Measurements from ENCODE around the gene FNDC3B. TPM values are rescaled to one million over a fixed set of nuclear protein-coding genes. Genes with fewer than 3 reads are reported as not detected.

The FNDC3B gene
- total RNA-seq, 1 experiment from 2014 or later = 48.6 TPM

GRCh38 chr3:172040078-172040980 lies 951 bp downstream of the FNDC3B start:
- Histone ChIP-seq H3K27me3 (ENCODE audit: low read length) (no peaks in the 10 kb centered on the region), H3K9ac (ENCODE audit: low read length) (peak overlapping the region; percentile 99), H2AFZ (ENCODE audit: low read length) (peak overlapping the region; percentile 78), H3K9me2 (replicated peaks; ENCODE audit: low read length) (no peaks in the 10 kb centered on the region), H4K20me1 (ENCODE audit: low read length) (peaks cover 41% of the 10 kb centered on the region), H3K4me3 (ENCODE audit: low read length) (peak overlapping the region; percentile 95), H3K4me1 (ENCODE audit: insufficient read depth, low read length) (peaks cover 25% of the 10 kb centered on the region), H3K36me3 (ENCODE audit: low read depth, low read length) (peaks cover 4% of the 10 kb centered on the region; the same call in 1 of the 2 replicates), H3K27ac (ENCODE audit: low read length) (peak overlapping the region; percentile 87), H3K9me3 (ENCODE audit: low read length) (no peaks in the 10 kb centered on the region), H3K79me2 (ENCODE audit: low read length) (peaks cover 70% of the 10 kb centered on the region), H3F3A (ENCODE audit: low read length, unreplicated experiment) (no peaks in the 10 kb centered on the region), H3K4me2 (ENCODE audit: low read length) (peak overlapping the region; percentile 85)
- ATAC-seq = peak; percentile 70
- ChIA-PET CTCF (no interaction called here), POLR2A (ENCODE audit: unreplicated experiment) (interaction anchor here (0.5 to 0.7 kb wide), 7 partner anchors 38 to 477 kb away, joined by 3 to 22 read pairs (median 7); partner anchors contain the start of gene PLD1)
- intact Hi-C loops (cut with micrococcal nuclease) = loop anchor here (5.0 to 10.0 kb wide), 3 partner anchors 102 to 208 kb away; no protein-coding TSS in a partner anchor
- BruUV-seq (replicated peaks) = no TSS peak
- DNase-seq = peak; percentile 81
- TF ChIP-seq CTCF (conservative IDR thresholded peaks at IDR 0.05; ENCODE audit: low read depth, low read length) = peak; percentile 38
- TF ChIP-seq EZH2phosphoT487 (IDR thresholded peaks at IDR 0.05; ENCODE audit: borderline replicate concordance, low read length) = no peak

- no peak for ATAC-seq
These were observed 1.9 kb downstream of the FNDC3B start for GRCh38 chr3:172040981-172041963.

More at GRCh38 chr3:172040981-172041963, 1.9 kb downstream of the FNDC3B start:
- BruUV-seq (replicated peaks) = TSS peak; percentile 53
- Histone ChIP-seq H2AFZ (ENCODE audit: low read length) (no peak overlapping the region), H3K79me2 (ENCODE audit: low read length) (peaks cover 79% of the 10 kb centered on the region), H3K4me1 (ENCODE audit: insufficient read depth, low read length) (peaks cover 32% of the 10 kb centered on the region), H3K36me3 (ENCODE audit: low read depth, low read length) (peaks cover 4% of the 10 kb centered on the region; the same call in 1 of the 2 replicates), H3F3A (ENCODE audit: low read length, unreplicated experiment) (no peaks in the 10 kb centered on the region), H3K9me3 (ENCODE audit: low read length) (no peaks in the 10 kb centered on the region), H3K27me3 (ENCODE audit: low read length) (no peaks in the 10 kb centered on the region), H4K20me1 (ENCODE audit: low read length) (peaks cover 48% of the 10 kb centered on the region), H3K9ac (ENCODE audit: low read length) (peak overlapping the region; percentile 99), H3K4me2 (ENCODE audit: low read length) (peak overlapping the region; percentile 85), H3K9me2 (replicated peaks; ENCODE audit: low read length) (no peaks in the 10 kb centered on the region), H3K4me3 (ENCODE audit: low read length) (peak overlapping the region; percentile 95), H3K27ac (ENCODE audit: low read length) (peak overlapping the region; percentile 87)
- POLR2A ChIA-PET (ENCODE audit: unreplicated experiment) = interaction anchor here (0.5 to 0.6 kb wide), 4 partner anchors 37 to 476 kb away, joined by 3 to 9 read pairs (median 4); partner anchors contain the start of gene PLD1
- TF ChIP-seq EZH2 (IDR thresholded peaks at IDR 0.05; ENCODE audit: low read length, unreplicated experiment) (no peak), EZH2phosphoT487 (IDR thresholded peaks at IDR 0.05; ENCODE audit: borderline replicate concordance, low read length) (no peak), CTCF (conservative IDR thresholded peaks at IDR 0.05; ENCODE audit: low read depth, low read length) (no peak)
- intact Hi-C loops (cut with micrococcal nuclease) = loop anchor here (1.0 to 10.0 kb wide), 4 partner anchors 101 to 232 kb away; no protein-coding TSS in a partner anchor
- peak; percentile 37 for DNase-seq
- CTCF ChIA-PET = no interaction called here
